PC-9 (cell line): ENCODE data around the gene FTO.

Experiments
- CTCF ChIP-seq: fragments of 200-600 bp; sonication (generic); conservative IDR thresholded peaks from 2 replicates; pipeline ENCODE4 v1.6.1; 2017; ENCODE audit warnings: mixed run types, antibody characterized with exemption, mild to moderate bottlenecking, moderate library complexity
- EZH2 ChIP-seq: fragments of 200-600 bp; sonication (generic); IDR thresholded peaks from 2 replicates; pipeline ENCODE4 v1.8.0; 2017; ENCODE audit warnings: antibody characterized with exemption, low read depth

DNA sequence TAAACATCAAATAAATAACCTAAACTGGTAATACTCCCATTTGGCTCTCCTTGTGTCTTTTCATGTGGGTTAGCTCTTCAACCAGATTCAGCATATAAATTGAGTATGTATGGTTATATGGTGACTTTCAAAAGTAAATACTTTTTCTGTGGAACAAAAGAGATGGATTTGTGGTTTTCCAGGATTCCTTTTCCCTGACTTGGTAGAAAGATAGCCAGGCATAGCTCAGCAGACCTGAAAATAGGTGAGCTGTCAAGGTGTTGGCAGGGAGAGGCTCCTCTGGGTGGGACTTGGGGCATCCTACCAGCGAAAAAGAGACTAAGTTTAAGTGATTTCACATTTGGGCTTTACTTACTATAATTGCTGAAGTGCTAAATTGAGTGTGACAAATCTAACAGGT, 80.3 kb downstream of the FTO start:
- TF ChIP-seq CTCF = no peak
- no peak for TF ChIP-seq EZH2
